Loucy (cell line): ENCODE data around the gene BABAM2.

Experiments used
- CTCF ChIP-seq: fragments of 200-600 bp; sonication (generic); conservative IDR thresholded peaks from 2 replicates; pipeline ENCODE4 v1.5.1; 2014; ENCODE audit warnings: mild to moderate bottlenecking, antibody characterized with exemption, low read length
- EZH2phosphoT487 ChIP-seq: fragments of 200-600 bp; IDR thresholded peaks from 2 replicates; pipeline ENCODE4 v1.6.1; 2018; ENCODE audit warnings: antibody characterized with exemption, mild to moderate bottlenecking, moderate library complexity, borderline replicate concordance

DNA sequence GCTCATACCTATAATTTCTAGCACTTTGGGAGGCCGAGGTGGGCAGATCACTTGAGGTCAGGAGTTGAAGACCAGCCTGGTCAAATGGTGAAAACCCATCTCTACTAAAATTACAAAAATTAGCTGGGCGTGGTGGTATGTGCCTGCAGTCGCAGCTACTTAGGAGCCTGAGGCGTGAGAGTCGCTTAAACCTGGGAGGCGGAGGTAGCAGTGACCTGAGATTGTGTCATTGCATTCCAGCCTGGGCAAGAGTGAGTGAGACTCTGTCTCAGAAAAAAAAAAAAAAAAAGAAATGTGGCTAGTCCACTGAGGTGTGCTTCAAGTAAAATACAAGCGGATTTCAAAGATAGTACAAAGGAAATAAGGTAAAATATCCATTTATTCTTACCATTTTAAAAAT, 46.5 kb upstream of the BABAM2 start:
- TF ChIP-seq CTCF, result no peak
- TF ChIP-seq EZH2phosphoT487, result no peak
